IMR-90 (cell line): Measurements from ENCODE around the gene HADH.

Source experiments
- CHD1 ChIP-seq: IDR thresholded peaks from 2 replicates; pipeline ENCODE4 v1.6.1; 2012; ENCODE audit warnings: low read depth, low read length, improper control_type of control experiment
- FOS ChIP-seq: fragments of 150-350 bp; IDR thresholded peaks from 2 replicates; pipeline ENCODE4 v1.6.1; 2016; ENCODE audit warnings: low read depth, low read length
- MAZ ChIP-seq: IDR thresholded peaks from 2 replicates; pipeline ENCODE4 v1.6.1; 2012; ENCODE audit warnings: low read depth, mild to moderate bottlenecking, low read length, improper control_type of control experiment, moderate library complexity, borderline replicate concordance
- MXI1 ChIP-seq: IDR thresholded peaks from 2 replicates; pipeline ENCODE4 v1.6.1; 2012; ENCODE audit warnings: low read depth, mild to moderate bottlenecking, low read length, moderate library complexity, borderline replicate concordance
- POLR2A ChIP-seq: IDR thresholded peaks from 2 replicates; pipeline ENCODE4 v1.6.1; 2012; ENCODE audit warnings: mild to moderate bottlenecking, low read depth, low read length
- RAD21 ChIP-seq: IDR thresholded peaks from 2 replicates; pipeline ENCODE4 v1.6.1; 2012; ENCODE audit warnings: low read length, improper control_type of control experiment
- SMC3 ChIP-seq: fragments of 150-350 bp; IDR thresholded peaks from 2 replicates; pipeline ENCODE4 v1.6.1; 2016; ENCODE audit warnings: low read depth, mild to moderate bottlenecking, antibody characterized with exemption, low read length, moderate library complexity
- TF ChIP-seq, protein P1 (sequence below): conservative IDR thresholded peaks from 2 replicates; pipeline ENCODE4 v1.5.1; 2012; ENCODE audit warnings: mild to moderate bottlenecking, low read depth, low read length, improper control_type of control experiment
- TF ChIP-seq, protein P2 (sequence below): fragments of 150-350 bp; IDR thresholded peaks from 2 replicates; pipeline ENCODE4 v1.6.1; 2016; ENCODE audit warnings: low read depth, mild to moderate bottlenecking, low read length, moderate library complexity, borderline replicate concordance

DNA sequence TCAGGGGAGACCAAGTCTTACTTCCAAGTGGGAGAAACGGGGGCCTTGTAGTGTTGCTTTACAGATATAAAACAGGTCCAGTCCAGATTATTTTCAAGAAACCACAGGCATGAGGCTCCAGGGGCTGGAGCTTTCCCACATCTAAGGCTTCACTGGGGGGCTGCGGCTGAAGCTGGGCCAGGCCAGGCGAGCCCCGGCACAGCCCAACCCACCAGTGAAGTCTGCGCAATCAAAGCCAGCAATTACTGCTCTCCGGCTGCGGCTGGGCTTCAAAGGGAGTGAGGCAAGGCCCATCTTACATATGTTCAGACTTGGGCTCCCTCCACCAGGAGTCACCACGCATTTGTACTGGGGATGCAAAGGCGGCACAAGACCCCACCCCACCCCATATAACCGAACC, 61.7 kb downstream of the HADH start:
- TF ChIP-seq, protein P1, sequence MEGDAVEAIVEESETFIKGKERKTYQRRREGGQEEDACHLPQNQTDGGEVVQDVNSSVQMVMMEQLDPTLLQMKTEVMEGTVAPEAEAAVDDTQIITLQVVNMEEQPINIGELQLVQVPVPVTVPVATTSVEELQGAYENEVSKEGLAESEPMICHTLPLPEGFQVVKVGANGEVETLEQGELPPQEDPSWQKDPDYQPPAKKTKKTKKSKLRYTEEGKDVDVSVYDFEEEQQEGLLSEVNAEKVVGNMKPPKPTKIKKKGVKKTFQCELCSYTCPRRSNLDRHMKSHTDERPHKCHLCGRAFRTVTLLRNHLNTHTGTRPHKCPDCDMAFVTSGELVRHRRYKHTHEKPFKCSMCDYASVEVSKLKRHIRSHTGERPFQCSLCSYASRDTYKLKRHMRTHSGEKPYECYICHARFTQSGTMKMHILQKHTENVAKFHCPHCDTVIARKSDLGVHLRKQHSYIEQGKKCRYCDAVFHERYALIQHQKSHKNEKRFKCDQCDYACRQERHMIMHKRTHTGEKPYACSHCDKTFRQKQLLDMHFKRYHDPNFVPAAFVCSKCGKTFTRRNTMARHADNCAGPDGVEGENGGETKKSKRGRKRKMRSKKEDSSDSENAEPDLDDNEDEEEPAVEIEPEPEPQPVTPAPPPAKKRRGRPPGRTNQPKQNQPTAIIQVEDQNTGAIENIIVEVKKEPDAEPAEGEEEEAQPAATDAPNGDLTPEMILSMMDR: no peak
- no peak for TF ChIP-seq POLR2A
- TF ChIP-seq RAD21: no peak
- no peak for TF ChIP-seq MXI1
- no peak for TF ChIP-seq FOS
- no peak for TF ChIP-seq SMC3
- TF ChIP-seq, protein P2, sequence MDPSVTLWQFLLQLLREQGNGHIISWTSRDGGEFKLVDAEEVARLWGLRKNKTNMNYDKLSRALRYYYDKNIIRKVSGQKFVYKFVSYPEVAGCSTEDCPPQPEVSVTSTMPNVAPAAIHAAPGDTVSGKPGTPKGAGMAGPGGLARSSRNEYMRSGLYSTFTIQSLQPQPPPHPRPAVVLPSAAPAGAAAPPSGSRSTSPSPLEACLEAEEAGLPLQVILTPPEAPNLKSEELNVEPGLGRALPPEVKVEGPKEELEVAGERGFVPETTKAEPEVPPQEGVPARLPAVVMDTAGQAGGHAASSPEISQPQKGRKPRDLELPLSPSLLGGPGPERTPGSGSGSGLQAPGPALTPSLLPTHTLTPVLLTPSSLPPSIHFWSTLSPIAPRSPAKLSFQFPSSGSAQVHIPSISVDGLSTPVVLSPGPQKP: no peak
- TF ChIP-seq CHD1: no peak
- TF ChIP-seq MAZ: no peak
